Brain microvascular endothelial cell (primary cell): ENCODE data around the gene GNG7.
"Not testable (repeated sequence)": the region's sequence is repeated elsewhere in the genome, so short reads cannot be mapped to it uniquely, and the experiment has no call there.

ENCODE experiments used
- DNase-seq: peaks from one replicate; pipeline ENCODE4 v3.0.0-alpha.2; 2020
- H3K27ac ChIP-seq: fragments of 250-450 bp; sonication (Bioruptor Pico); 2 replicates; pipeline ENCODE4 v1.5.1; 2020; ENCODE audit warnings: mild to moderate bottlenecking, moderate library complexity
- H3K27me3 ChIP-seq: fragments of 250-450 bp; sonication (Bioruptor Pico); replicated peaks from 2 replicates; pipeline ENCODE4 v1.5.1; 2020; ENCODE audit warnings: mild to moderate bottlenecking
- H3K36me3 ChIP-seq: fragments of 250-450 bp; sonication (Bioruptor Pico); replicated peaks from 2 replicates; pipeline ENCODE4 v1.5.1; 2020; ENCODE audit warnings: mild to moderate bottlenecking
- H3K4me3 ChIP-seq: 2 replicates; pipeline ENCODE4 v1.5.1; 2011; ENCODE audit warnings: low read depth, mild to moderate bottlenecking, control low read depth, low read length, moderate library complexity
- CTCF ChIP-seq: IDR thresholded peaks from 2 replicates; pipeline ENCODE4 v1.5.1; 2011; ENCODE audit warnings: low read depth, mild to moderate bottlenecking, moderate library complexity, low read length, control low read depth, inconsistent platforms; ENCODE audit errors: missing control alignments
- in situ Hi-C: cut with HindIII; loops from 2 replicates; pipeline ENCODE4 v1.10.0; 2017; ENCODE audit warnings: low sequenced_read_pairs, low pct_ligation_motif_present

The GNG7 gene

GRCh38 chr19:2611483-2612464, 90.7 kb downstream of the GNG7 start:
- no peak for DNase-seq
- no peak overlapping the region for H3K27ac ChIP-seq
- peak; percentile 13 for TF ChIP-seq CTCF
- in situ Hi-C loops = no loop called here
- H3K27me3 ChIP-seq = no peaks in the 10 kb centered on the region
- no peak overlapping the region for H3K4me3 ChIP-seq
- no peaks in the 10 kb centered on the region for H3K36me3 ChIP-seq

GRCh38 chr19:2610637-2611482, 91.6 kb downstream of the GNG7 start:
- no peaks in the 10 kb centered on the region for H3K36me3 ChIP-seq
- in situ Hi-C loops = no loop called here
- no peaks in the 10 kb centered on the region for H3K27me3 ChIP-seq
- TF ChIP-seq CTCF = peak; percentile 98
- peak overlapping the region; percentile 52 for H3K27ac ChIP-seq
- DNase-seq = peak; percentile 97
- H3K4me3 ChIP-seq = peak overlapping the region; percentile 35

GRCh38 chr19:2609389-2610116, 92.9 kb downstream of the GNG7 start:
- no peak overlapping the region for H3K27ac ChIP-seq
- TF ChIP-seq CTCF = no peak
- H3K36me3 ChIP-seq = no peaks in the 10 kb centered on the region
- DNase-seq = no peak
- no peaks in the 10 kb centered on the region for H3K27me3 ChIP-seq
- H3K4me3 ChIP-seq = no peak overlapping the region
- in situ Hi-C loops = no loop called here

GRCh38 chr19:2609034-2609388, 93.5 kb downstream of the GNG7 start:
- H3K27me3 ChIP-seq, H3K36me3 ChIP-seq, in situ Hi-C loops, DNase-seq, H3K4me3 ChIP-seq, H3K27ac ChIP-seq: not testable (repeated sequence)

GRCh38 chr19:2608602-2608922, 93.9 kb downstream of the GNG7 start:
- Histone ChIP-seq H3K27me3 (no peaks in the 10 kb centered on the region), H3K27ac (no peak overlapping the region), H3K4me3 (no peak overlapping the region), H3K36me3 (no peaks in the 10 kb centered on the region)
- no peak for DNase-seq
- in situ Hi-C loops = no loop called here
- TF ChIP-seq CTCF = no peak
